Measurements from ENCODE around the gene CDK5.
"Not testable (repeated sequence)": the region's sequence is repeated elsewhere in the genome, so short reads cannot be mapped to it uniquely, and the experiment has no call there.

- not testable (repeated sequence) for TF ChIP-seq CTCF (optimal IDR thresholded peaks at IDR 0.05 in 1 of 3, IDR thresholded peaks at IDR 0.05 in 1 of 3, conservative IDR thresholded peaks at IDR 0.05 in 1 of 3; ENCODE audit: extremely low read depth in 1 of 3, insufficient read depth in 2 of 3, low read length in 3 of 3); EZH2 (IDR thresholded peaks at IDR 0.05; ENCODE audit: low read length)
These were observed 30.6 kb downstream of the CDK5 start for GRCh38 chr7:151026771-151027727.

Measured in keratinocyte (primary cell).